Astrocyte of the spinal cord (primary cell): Measurements from ENCODE around the gene IL21.

Experiments used
- DNase-seq: peaks from one replicate; pipeline ENCODE4 v3.0.0; 2011; ENCODE audit warnings: low read depth, low spot score
- H3K4me3 ChIP-seq: 2 replicates; pipeline ENCODE4 v1.5.1; 2011; ENCODE audit warnings: low read depth, mild to moderate bottlenecking, low read length, moderate library complexity
- CTCF ChIP-seq: IDR thresholded peaks from 2 replicates; pipeline ENCODE4 v1.5.1; 2012; ENCODE audit warnings: low read depth, mild to moderate bottlenecking, low read length, inconsistent platforms
- in situ Hi-C: cut with HindIII; loops from 2 replicates; pipeline ENCODE4 v1.10.0; 2017; ENCODE audit warnings: low sequenced_read_pairs

Gene IL21

GRCh38 chr4:122636697-122637096, 15.8 kb upstream of the IL21 start:
- H3K4me3 ChIP-seq: no peak overlapping the region
- in situ Hi-C loops: no loop called here
- no peak for TF ChIP-seq CTCF
- DNase-seq: no peak

- DNase-seq: no peak
- in situ Hi-C loops: no loop called here
- no peak for TF ChIP-seq CTCF
Measured at GRCh38 chr4:122635205-122635604, 14.3 kb upstream of the IL21 start.

GRCh38 chr4:122633211-122633610, 12.3 kb upstream of the IL21 start:
- in situ Hi-C loops: no loop called here
- no peak overlapping the region for H3K4me3 ChIP-seq
- no peak for DNase-seq
- no peak for TF ChIP-seq CTCF

More at GRCh38 chr4:122635205-122635604, 14.3 kb upstream of the IL21 start:
- no peak overlapping the region for H3K4me3 ChIP-seq

GRCh38 chr4:122632396-122633143, 11.7 kb upstream of the IL21 start:
- in situ Hi-C loops: no loop called here
- DNase-seq: no peak
- no peak for TF ChIP-seq CTCF
- no peak overlapping the region for H3K4me3 ChIP-seq

- TF ChIP-seq CTCF: no peak
- H3K4me3 ChIP-seq: no peak overlapping the region
- in situ Hi-C loops: no loop called here
- DNase-seq: no peak
Measured at GRCh38 chr4:122625156-122625555, 4.3 kb upstream of the IL21 start.

GRCh38 chr4:122624205-122624604, 3.3 kb upstream of the IL21 start:
- no peak for DNase-seq
- no peak for TF ChIP-seq CTCF
- no peak overlapping the region for H3K4me3 ChIP-seq
- in situ Hi-C loops: no loop called here
